ENCODE measurements around the gene SCUBE3. TPM values are rescaled to one million over a fixed set of nuclear protein-coding genes. Genes with fewer than 3 reads are reported as not detected.

The SCUBE3 gene
- total RNA-seq, 2 experiments from 2014 or later = not detected

- Mint-ChIP-seq H3K27me3 (no peaks in the 10 kb centered on the region), H3K27ac (peak overlapping the region; percentile 98), H3K36me3 (ENCODE audit: low read depth) (peaks cover 15% of the 10 kb centered on the region), H3K4me1 (ENCODE audit: low read depth) (peaks cover 58% of the 10 kb centered on the region), H3K9me3 (no peaks in the 10 kb centered on the region), H3K4me3 (peak overlapping the region; percentile 98)
- ChIA-PET POLR2A (interaction anchor here (0.8 to 2.0 kb wide), 21 partner anchors 8 to 1022 kb away, joined by 3 to 14 read pairs (median 4); partner anchors contain the start of genes ANKS1A, BLTP3A, BRPF3 and DEF6), CTCF (interaction anchor here (0.7 to 1.3 kb wide), 7 partner anchors 13 to 209 kb away, joined by 3 to 4 read pairs (median 3); no protein-coding TSS in a partner anchor)
- intact Hi-C loops (cut with DNase I, micrococcal nuclease) = loop anchor here in 1 of 2 experiments (10.0 kb wide), 1 partner anchor 374 kb away; the partner anchor contains the start of genes ANKS1A and TAF11
- ATAC-seq (ENCODE audit: poor library complexity) = peak; percentile 27
- DNase-seq = peak in 3 of 14 experiments; percentile 27 to 43 (median 36)
- Histone ChIP-seq H3K4me1 (ENCODE audit: insufficient read depth, low read length) (peaks cover 31% of the 10 kb centered on the region), H3K4me3 (ENCODE audit: low read length) (peak overlapping the region; percentile 97), H3K9me3 (ENCODE audit: control insufficient read depth in 1 of 2, insufficient read depth in 1 of 2, low read length in 2 of 2) (no peaks in the 10 kb centered on the region), H3K27me3 (ENCODE audit: control insufficient read depth in 1 of 2, insufficient read depth in 2 of 2, low read length in 2 of 2) (no peaks in the 10 kb centered on the region), H3K27ac (ENCODE audit: low read depth in 1 of 2, low read length in 2 of 2) (peak overlapping the region; percentile 93 to 97), H3K36me3 (ENCODE audit: insufficient read depth, low read length) (no peaks in the 10 kb centered on the region)
- TF ChIP-seq, protein P1, sequence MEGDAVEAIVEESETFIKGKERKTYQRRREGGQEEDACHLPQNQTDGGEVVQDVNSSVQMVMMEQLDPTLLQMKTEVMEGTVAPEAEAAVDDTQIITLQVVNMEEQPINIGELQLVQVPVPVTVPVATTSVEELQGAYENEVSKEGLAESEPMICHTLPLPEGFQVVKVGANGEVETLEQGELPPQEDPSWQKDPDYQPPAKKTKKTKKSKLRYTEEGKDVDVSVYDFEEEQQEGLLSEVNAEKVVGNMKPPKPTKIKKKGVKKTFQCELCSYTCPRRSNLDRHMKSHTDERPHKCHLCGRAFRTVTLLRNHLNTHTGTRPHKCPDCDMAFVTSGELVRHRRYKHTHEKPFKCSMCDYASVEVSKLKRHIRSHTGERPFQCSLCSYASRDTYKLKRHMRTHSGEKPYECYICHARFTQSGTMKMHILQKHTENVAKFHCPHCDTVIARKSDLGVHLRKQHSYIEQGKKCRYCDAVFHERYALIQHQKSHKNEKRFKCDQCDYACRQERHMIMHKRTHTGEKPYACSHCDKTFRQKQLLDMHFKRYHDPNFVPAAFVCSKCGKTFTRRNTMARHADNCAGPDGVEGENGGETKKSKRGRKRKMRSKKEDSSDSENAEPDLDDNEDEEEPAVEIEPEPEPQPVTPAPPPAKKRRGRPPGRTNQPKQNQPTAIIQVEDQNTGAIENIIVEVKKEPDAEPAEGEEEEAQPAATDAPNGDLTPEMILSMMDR (IDR thresholded peaks at IDR 0.05) = no peak
Measured at GRCh38 chr6:35258858-35259193, 45.1 kb downstream of the SCUBE3 start.

- Histone ChIP-seq H3K4me1 (ENCODE audit: insufficient read depth, low read length) (peaks cover 31% of the 10 kb centered on the region), H3K4me3 (ENCODE audit: low read length) (peak within 1 kb of the TSS; percentile 97), H3K36me3 (ENCODE audit: insufficient read depth, low read length) (no peaks in the 10 kb centered on the region), H3K27ac (ENCODE audit: low read depth in 1 of 2, low read length in 2 of 2) (peak within 1 kb of the TSS; percentile 93 to 97), H3K27me3 (ENCODE audit: control insufficient read depth in 1 of 2, insufficient read depth in 2 of 2, low read length in 2 of 2) (no peaks in the 10 kb centered on the region), H3K9me3 (ENCODE audit: control insufficient read depth in 1 of 2, insufficient read depth in 1 of 2, low read length in 2 of 2) (no peaks in the 10 kb centered on the region)
- Mint-ChIP-seq H3K4me1 (ENCODE audit: low read depth) (peaks cover 61% of the 10 kb centered on the region), H3K36me3 (ENCODE audit: low read depth) (peaks cover 15% of the 10 kb centered on the region), H3K9me3 (no peaks in the 10 kb centered on the region), H3K27me3 (no peaks in the 10 kb centered on the region), H3K4me3 (peak within 1 kb of the TSS; percentile 98), H3K27ac (peak within 1 kb of the TSS; percentile 98)
- CTCF ChIA-PET = interaction anchor here (0.7 to 1.3 kb wide), 7 partner anchors 14 to 208 kb away, joined by 3 to 4 read pairs (median 3); no protein-coding TSS in a partner anchor
- ATAC-seq (ENCODE audit: poor library complexity) (peak; percentile 73), DNase-seq (peak; percentile 76 to 98 (median 91))
- POLR2A ChIA-PET = interaction anchor here (0.7 to 2.0 kb wide), 24 partner anchors 9 to 1023 kb away, joined by 3 to 14 read pairs (median 4); partner anchors contain the start of genes ANKS1A, BLTP3A, BRPF3 and DEF6
- intact Hi-C loops (cut with DNase I, micrococcal nuclease) = loop anchor here in 1 of 2 experiments (10.0 kb wide), 1 partner anchor 375 kb away; the partner anchor contains the start of genes ANKS1A and TAF11
- TF ChIP-seq, protein P1 (IDR thresholded peaks at IDR 0.05) = no peak
Measured at GRCh38 chr6:35259194-35259947, 45.6 kb downstream of the SCUBE3 start, which contains the start of gene ZNF76. Gene ZNF76, plus strand, starts transcription at chr6:35259735. Its CDS starts 21,417 bp downstream, at chr6:35281152.

GRCh38 chr6:35259948-35260590 is 46.3 kb downstream of the SCUBE3 start:
- ATAC-seq (ENCODE audit: poor library complexity) = peak; percentile 50
- H3K4me1 Mint-ChIP-seq (ENCODE audit: low read depth) = peaks cover 66% of the 10 kb centered on the region
- intact Hi-C loops (cut with DNase I, micrococcal nuclease) = loop anchor here in 1 of 2 experiments (10.0 kb wide), 2 partner anchors 375 to 765 kb away; partner anchors contain the start of genes ANKS1A, MAPK14, SLC26A8 and TAF11
- Histone ChIP-seq H3K27me3 (ENCODE audit: control insufficient read depth in 1 of 2, insufficient read depth in 2 of 2, low read length in 2 of 2) (no peaks in the 10 kb centered on the region), H3K27ac (ENCODE audit: low read depth in 1 of 2, low read length in 2 of 2) (peak overlapping the region; percentile 93 to 97), H3K4me3 (ENCODE audit: low read length) (peak overlapping the region; percentile 97), H3K9me3 (ENCODE audit: control insufficient read depth in 1 of 2, insufficient read depth in 1 of 2, low read length in 2 of 2) (no peaks in the 10 kb centered on the region), H3K36me3 (ENCODE audit: insufficient read depth, low read length) (no peaks in the 10 kb centered on the region), H3K4me1 (ENCODE audit: insufficient read depth, low read length) (peaks cover 31% of the 10 kb centered on the region)
- TF ChIP-seq, protein P1 (IDR thresholded peaks at IDR 0.05) = no peak
- H3K27ac Mint-ChIP-seq = peak overlapping the region; percentile 98
- H3K27me3 Mint-ChIP-seq = no peaks in the 10 kb centered on the region
- POLR2A ChIA-PET = interaction anchor here (0.7 to 2.0 kb wide), 18 partner anchors 9 to 1023 kb away, joined by 3 to 14 read pairs (median 4); partner anchors contain the start of genes ANKS1A, DEF6, HMGA1 and MAPK14
- no peaks in the 10 kb centered on the region for H3K9me3 Mint-ChIP-seq
- H3K36me3 Mint-ChIP-seq (ENCODE audit: low read depth) = peaks cover 15% of the 10 kb centered on the region
- CTCF ChIA-PET = interaction anchor here (1.3 kb wide), 1 partner anchor 189 kb away, joined by 4 read pairs; no protein-coding TSS in a partner anchor
- H3K4me3 Mint-ChIP-seq = peak overlapping the region; percentile 95
- DNase-seq = peak; percentile 38 to 93 (median 68)

Measured in CD4-positive, alpha-beta T cell (primary cell).